Measurements from ENCODE around the gene AKAP13.

GRCh38 chr15:85773970-85774369, 393.6 kb downstream of the AKAP13 start:
- no peak for TF ChIP-seq POLR2A (IDR thresholded peaks at IDR 0.05; ENCODE audit: low read depth, low read length)
- TF ChIP-seq POLR2AphosphoS5 (IDR thresholded peaks at IDR 0.05; ENCODE audit: low read depth, low read length) = no peak
- TF ChIP-seq TAF1 (IDR thresholded peaks at IDR 0.05; ENCODE audit: low read depth, low read length) = no peak

All from GM12891 (cell line).